Measurements from ENCODE around the gene CCRL2.

DNA sequence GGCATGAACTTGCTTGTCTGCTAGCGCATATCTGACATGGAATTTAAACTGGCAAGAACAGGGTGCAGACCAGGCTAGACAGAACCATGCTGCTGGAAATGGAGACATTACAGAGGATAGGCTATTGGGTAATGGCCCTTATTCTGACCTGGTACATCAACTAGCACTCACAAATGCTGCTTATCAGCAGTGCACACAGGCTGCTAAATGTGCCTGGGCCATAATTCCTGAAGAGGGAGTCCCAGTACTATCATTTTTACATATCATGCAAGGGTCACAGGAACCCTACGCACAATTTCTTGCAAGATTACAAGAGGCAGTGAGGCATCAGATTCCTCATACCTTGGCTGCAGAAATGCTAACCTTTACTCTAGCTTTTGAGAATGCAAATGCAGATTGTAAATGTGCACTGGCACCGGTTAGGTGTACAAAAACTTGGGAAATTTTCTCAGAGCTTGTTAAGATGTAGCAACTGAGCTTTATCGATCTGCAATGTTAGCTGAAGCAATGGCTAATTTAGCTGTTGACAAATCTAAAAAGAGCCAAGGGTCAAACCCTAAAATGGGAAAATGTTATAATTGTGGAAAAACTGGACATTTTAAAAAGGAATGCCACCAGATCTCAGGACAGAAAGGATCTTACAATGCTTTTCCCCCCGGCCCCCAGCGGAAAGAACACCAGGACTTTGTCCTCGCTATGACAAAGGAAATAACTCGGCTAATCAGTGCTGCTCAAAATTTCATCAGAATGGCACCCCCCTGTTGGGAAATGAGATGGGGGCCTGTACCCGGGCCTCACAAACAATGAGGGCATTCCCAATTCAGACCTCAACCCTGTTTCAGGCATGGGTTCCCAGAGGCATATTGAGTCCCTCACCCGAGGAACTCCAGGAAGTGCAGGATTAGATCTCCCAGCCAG lies 21.1 kb downstream of the CCRL2 start:
- TF ChIP-seq, protein P1, sequence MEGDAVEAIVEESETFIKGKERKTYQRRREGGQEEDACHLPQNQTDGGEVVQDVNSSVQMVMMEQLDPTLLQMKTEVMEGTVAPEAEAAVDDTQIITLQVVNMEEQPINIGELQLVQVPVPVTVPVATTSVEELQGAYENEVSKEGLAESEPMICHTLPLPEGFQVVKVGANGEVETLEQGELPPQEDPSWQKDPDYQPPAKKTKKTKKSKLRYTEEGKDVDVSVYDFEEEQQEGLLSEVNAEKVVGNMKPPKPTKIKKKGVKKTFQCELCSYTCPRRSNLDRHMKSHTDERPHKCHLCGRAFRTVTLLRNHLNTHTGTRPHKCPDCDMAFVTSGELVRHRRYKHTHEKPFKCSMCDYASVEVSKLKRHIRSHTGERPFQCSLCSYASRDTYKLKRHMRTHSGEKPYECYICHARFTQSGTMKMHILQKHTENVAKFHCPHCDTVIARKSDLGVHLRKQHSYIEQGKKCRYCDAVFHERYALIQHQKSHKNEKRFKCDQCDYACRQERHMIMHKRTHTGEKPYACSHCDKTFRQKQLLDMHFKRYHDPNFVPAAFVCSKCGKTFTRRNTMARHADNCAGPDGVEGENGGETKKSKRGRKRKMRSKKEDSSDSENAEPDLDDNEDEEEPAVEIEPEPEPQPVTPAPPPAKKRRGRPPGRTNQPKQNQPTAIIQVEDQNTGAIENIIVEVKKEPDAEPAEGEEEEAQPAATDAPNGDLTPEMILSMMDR (IDR thresholded peaks at IDR 0.05), result no peak
- no peak for TF ChIP-seq EP300 (IDR thresholded peaks at IDR 0.05)
